Hepatocyte (in vitro differentiated cells): Measurements from ENCODE around the gene CAPN8. TPM values are rescaled to one million over a fixed set of nuclear protein-coding genes. Genes with fewer than 3 reads are reported as not detected.

Experiments
- DNase-seq: peaks from one replicate; pipeline ENCODE4 v3.0.0-alpha.2; 2016; ENCODE audit warnings: low spot score
- H2AFZ ChIP-seq: fragments of 200-600 bp; sonication (generic); 2 replicates; pipeline ENCODE4 v1.6.0; 2016; ENCODE audit warnings: antibody characterized with exemption, mild to moderate bottlenecking
- H3K27ac ChIP-seq: fragments of 200-600 bp; sonication (generic); 2 replicates; pipeline ENCODE4 v1.5.1; 2016; ENCODE audit warnings: mild to moderate bottlenecking
- H3K27me3 ChIP-seq: fragments of 200-600 bp; sonication (generic); 2 replicates; pipeline ENCODE4 v1.6.1; 2016
- H3K36me3 ChIP-seq: fragments of 200-600 bp; sonication (generic); replicated peaks from 2 replicates; pipeline ENCODE4 v1.5.1; 2016; ENCODE audit warnings: low read depth; ENCODE audit not compliant: insufficient read depth
- H3K4me1 ChIP-seq: fragments of 200-600 bp; sonication (generic); 2 replicates; pipeline ENCODE4 v1.5.1; 2016; ENCODE audit warnings: mild to moderate bottlenecking, moderate library complexity; ENCODE audit not compliant: insufficient read depth
- H3K4me2 ChIP-seq: fragments of 200-600 bp; sonication (generic); 2 replicates; pipeline ENCODE4 v1.6.0; 2016
- H3K4me3 ChIP-seq: fragments of 200-600 bp; sonication (generic); 2 replicates; pipeline ENCODE4 v1.5.1; 2016; ENCODE audit warnings: mild to moderate bottlenecking
- H3K79me2 ChIP-seq: fragments of 200-600 bp; sonication (generic); 2 replicates; pipeline ENCODE4 v1.6.0; 2017; ENCODE audit warnings: mild to moderate bottlenecking
- H3K9me2 ChIP-seq: fragments of 200-600 bp; sonication (generic); replicated peaks from 2 replicates; pipeline ENCODE4 v1.6.0; 2017; ENCODE audit warnings: mild to moderate bottlenecking; ENCODE audit not compliant: insufficient read depth
- H3K9me3 ChIP-seq: fragments of 200-600 bp; sonication (generic); 2 replicates; pipeline ENCODE4 v1.5.1; 2016; ENCODE audit warnings: low read depth, mild to moderate bottlenecking
- H4K20me1 ChIP-seq: fragments of 200-600 bp; sonication (generic); 2 replicates; pipeline ENCODE4 v1.6.0; 2016; ENCODE audit warnings: mild to moderate bottlenecking; ENCODE audit not compliant: insufficient read depth, poor library complexity, severe bottlenecking
- CTCF ChIP-seq: fragments of 200-600 bp; sonication (generic); IDR thresholded peaks from 2 replicates; pipeline ENCODE4 v1.5.1; 2016; ENCODE audit warnings: antibody characterized with exemption, mild to moderate bottlenecking; ENCODE audit not compliant: poor library complexity
- EZH2 ChIP-seq: fragments of 200-600 bp; sonication (generic); IDR thresholded peaks from 2 replicates; pipeline ENCODE4 v1.6.1; 2016; ENCODE audit warnings: antibody characterized with exemption, mild to moderate bottlenecking, borderline replicate concordance
- EZH2phosphoT487 ChIP-seq: fragments of 200-600 bp; sonication (generic); IDR thresholded peaks from one replicate; pipeline ENCODE4 v1.6.1; 2018; ENCODE audit warnings: antibody characterized with exemption, mild to moderate bottlenecking, low read depth, moderate library complexity; ENCODE audit not compliant: unreplicated experiment, severe bottlenecking
- WGBS: methylation state at CpG from one replicate; pipeline ENCODE4 v1.1.6; 2016; ENCODE audit warnings: low lambda C conversion rate; ENCODE audit errors: missing lambda C conversion rate; 5-methylcytosine and 5-hydroxymethylcytosine counted together
- polyA plus RNA-seq: library from polyadenylated mRNA; unstranded; fragments of >200 nt; fragmentation: Nextera tagmentation; extraction: Ambion mirVana; gene quantifications from 2 replicates; pipeline ENCODE4 v1.2.1, GENCODE V29; 2016
- total RNA-seq: library from RNA; depleted of rRNA; stranded (reverse); fragments of >200 nt; gene quantifications from 2 replicates; pipeline ENCODE4 v1.2.3, GENCODE V29; 2014

The CAPN8 gene
- total and polyA plus RNA-seq, 2 experiments from 2014 or later, result 16.4 to 18.0 TPM

GRCh38 chr1:223539750-223540149, 125.8 kb downstream of the CAPN8 start:
- H4K20me1 ChIP-seq, result no peaks in the 10 kb centered on the region
- H3K4me1 ChIP-seq, result no peaks in the 10 kb centered on the region
- no peak overlapping the region for H2AFZ ChIP-seq
- H3K27ac ChIP-seq, result no peak overlapping the region
- H3K27me3 ChIP-seq, result no peaks in the 10 kb centered on the region
- DNase-seq, result no peak
- 89% methylated on average over 3 of the region's 3 CpGs for WGBS
- TF ChIP-seq CTCF, result no peak
- no peak for TF ChIP-seq EZH2phosphoT487
- no peak for TF ChIP-seq EZH2
- no peak overlapping the region for H3K4me3 ChIP-seq
- no peaks in the 10 kb centered on the region for H3K36me3 ChIP-seq
- H3K9me3 ChIP-seq, result no peaks in the 10 kb centered on the region
- H3K4me2 ChIP-seq, result no peak overlapping the region
- no peaks in the 10 kb centered on the region for H3K79me2 ChIP-seq
- no peaks in the 10 kb centered on the region for H3K9me2 ChIP-seq

- Histone ChIP-seq H3K27ac (no peak overlapping the region), H2AFZ (no peak overlapping the region), H3K27me3 (no peaks in the 10 kb centered on the region), H4K20me1 (no peaks in the 10 kb centered on the region), H3K79me2 (no peaks in the 10 kb centered on the region), H3K4me1 (no peaks in the 10 kb centered on the region), H3K9me2 (no peaks in the 10 kb centered on the region), H3K4me3 (no peak overlapping the region), H3K4me2 (no peak overlapping the region), H3K9me3 (no peaks in the 10 kb centered on the region), H3K36me3 (no peaks in the 10 kb centered on the region)
- TF ChIP-seq EZH2phosphoT487 (no peak), EZH2 (no peak), CTCF (no peak)
- DNase-seq, result no peak
- 84% methylated on average over 7 of the region's 7 CpGs for WGBS
Measured at GRCh38 chr1:223538981-223539380, 126.5 kb downstream of the CAPN8 start.

- Histone ChIP-seq H3K9me2 (no peaks in the 10 kb centered on the region), H3K27ac (no peak overlapping the region), H3K4me3 (no peak overlapping the region), H3K4me1 (no peaks in the 10 kb centered on the region), H2AFZ (no peak overlapping the region), H3K79me2 (no peaks in the 10 kb centered on the region), H3K36me3 (no peaks in the 10 kb centered on the region), H3K9me3 (no peaks in the 10 kb centered on the region), H3K4me2 (no peak overlapping the region), H3K27me3 (no peaks in the 10 kb centered on the region), H4K20me1 (no peaks in the 10 kb centered on the region)
- DNase-seq, result no peak
- WGBS, result 94% methylated on average over 5 of the region's 5 CpGs
- TF ChIP-seq EZH2 (no peak), EZH2phosphoT487 (no peak), CTCF (no peak)
Measured at GRCh38 chr1:223535319-223535718, 130.2 kb downstream of the CAPN8 start.

- WGBS, result 88% methylated on average over 3 of the region's 3 CpGs
- Histone ChIP-seq H3K4me3 (no peak overlapping the region), H3K36me3 (no peaks in the 10 kb centered on the region), H3K79me2 (no peaks in the 10 kb centered on the region), H3K27me3 (no peaks in the 10 kb centered on the region), H4K20me1 (no peaks in the 10 kb centered on the region), H3K4me1 (no peaks in the 10 kb centered on the region), H3K27ac (no peak overlapping the region), H2AFZ (no peak overlapping the region), H3K9me2 (no peaks in the 10 kb centered on the region), H3K9me3 (no peaks in the 10 kb centered on the region), H3K4me2 (no peak overlapping the region)
- TF ChIP-seq EZH2phosphoT487 (no peak), EZH2 (no peak)
- DNase-seq, result no peak
Measured at GRCh38 chr1:223534677-223535076, 130.8 kb downstream of the CAPN8 start.
